NCI-H82 (cell line): ENCODE data around the gene FUT1.

Experiments
- DNase-seq: peaks from one replicate; lab custom pipeline; 2025; lab: John Stamatoyannopoulos, UW

The FUT1 gene

GRCh38 chr19:48741129-48741999, 11.1 kb downstream of the FUT1 start:
- peak; percentile 51 for DNase-seq

DNA sequence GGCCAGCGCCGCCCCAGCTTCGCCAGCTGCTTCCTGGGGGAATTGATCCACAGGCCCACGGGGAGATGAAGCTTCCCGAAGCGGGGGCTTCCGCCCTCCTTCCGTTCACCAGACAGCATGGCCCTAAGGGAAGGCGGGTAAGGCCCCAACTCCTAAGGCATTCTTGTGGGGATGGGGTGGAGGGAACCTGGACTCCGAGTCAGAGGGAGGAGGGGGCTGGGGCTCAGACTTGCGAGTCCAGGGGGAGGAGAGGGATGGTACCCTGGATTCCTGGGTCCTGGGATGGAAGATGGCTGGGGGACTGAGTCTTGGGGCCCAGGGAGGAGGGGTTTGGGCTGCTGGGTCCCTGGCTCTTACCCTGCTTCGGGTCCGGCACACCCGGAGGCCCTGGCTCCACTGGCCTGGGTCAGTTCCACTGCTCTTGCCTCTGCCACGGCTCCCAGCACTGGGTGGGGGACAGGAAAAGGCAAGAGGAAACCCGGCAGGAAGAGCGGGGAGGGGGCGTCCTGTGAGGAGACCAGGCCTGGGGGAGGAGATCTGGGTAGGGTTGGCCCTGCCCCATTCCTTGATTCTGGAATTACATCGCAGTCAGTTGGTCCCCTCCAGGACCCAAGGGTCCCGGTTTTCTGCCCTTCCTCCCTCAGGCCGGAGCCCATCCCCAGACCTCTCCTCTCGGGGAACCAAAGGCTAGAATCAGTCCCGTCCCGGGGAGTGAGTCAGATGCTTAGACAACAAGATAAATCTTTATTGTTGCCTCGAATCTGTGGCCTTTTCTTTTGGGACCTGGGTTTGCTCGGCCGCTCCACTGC, 12.1 kb downstream of the FUT1 start, which contains the start of gene RASIP1:
TSS of gene RASIP1 (minus strand) at position 447 of the 809 bp plus-strand sequence. CDS start at position 119, 328 bp downstream.
- no peak for DNase-seq

DNA sequence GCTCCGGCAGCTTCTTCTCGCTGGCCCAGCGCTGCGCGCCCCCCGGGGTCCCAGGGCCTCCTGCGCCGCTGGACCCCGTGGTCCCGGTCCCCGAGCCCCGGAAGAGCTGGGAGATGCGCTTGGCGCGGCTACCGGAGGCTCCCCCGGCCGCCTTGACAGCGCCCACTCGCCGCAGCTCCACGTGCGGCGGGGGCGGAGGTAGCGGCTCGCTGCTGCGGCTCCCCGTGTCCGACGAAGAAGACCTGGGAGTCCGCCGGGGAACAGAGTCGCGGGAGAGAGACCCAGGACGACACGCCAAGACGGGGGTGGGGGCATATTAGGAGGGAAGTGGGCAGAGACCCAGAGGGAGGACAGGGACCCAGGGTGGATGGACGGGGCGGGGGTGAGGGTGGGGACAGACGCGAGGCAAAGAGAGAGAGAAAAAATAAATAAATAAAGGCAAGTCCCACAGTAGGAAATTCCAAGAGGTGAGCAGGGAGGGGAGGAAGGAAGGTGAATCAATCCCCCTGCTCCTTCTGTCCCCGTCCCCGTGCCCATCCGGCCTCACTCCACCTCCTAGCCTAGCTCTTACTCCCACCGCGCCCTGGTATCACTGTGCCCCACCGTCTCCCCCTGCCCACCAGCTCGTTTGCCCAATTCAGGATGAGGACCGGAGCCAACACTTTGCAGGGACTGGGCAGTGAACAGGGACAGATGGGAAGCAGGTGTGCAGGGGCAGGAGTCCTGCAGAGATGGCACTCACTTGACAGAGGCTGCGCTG, 12.9 kb downstream of the FUT1 start:
- peak; percentile 49 for DNase-seq

- peak; percentile 98 for DNase-seq
Observed at GRCh38 chr19:48738557-48739403, 13.7 kb downstream of the FUT1 start.

GRCh38 chr19:48737360-48737998, 15.0 kb downstream of the FUT1 start:
- DNase-seq: peak; percentile 69

DNA sequence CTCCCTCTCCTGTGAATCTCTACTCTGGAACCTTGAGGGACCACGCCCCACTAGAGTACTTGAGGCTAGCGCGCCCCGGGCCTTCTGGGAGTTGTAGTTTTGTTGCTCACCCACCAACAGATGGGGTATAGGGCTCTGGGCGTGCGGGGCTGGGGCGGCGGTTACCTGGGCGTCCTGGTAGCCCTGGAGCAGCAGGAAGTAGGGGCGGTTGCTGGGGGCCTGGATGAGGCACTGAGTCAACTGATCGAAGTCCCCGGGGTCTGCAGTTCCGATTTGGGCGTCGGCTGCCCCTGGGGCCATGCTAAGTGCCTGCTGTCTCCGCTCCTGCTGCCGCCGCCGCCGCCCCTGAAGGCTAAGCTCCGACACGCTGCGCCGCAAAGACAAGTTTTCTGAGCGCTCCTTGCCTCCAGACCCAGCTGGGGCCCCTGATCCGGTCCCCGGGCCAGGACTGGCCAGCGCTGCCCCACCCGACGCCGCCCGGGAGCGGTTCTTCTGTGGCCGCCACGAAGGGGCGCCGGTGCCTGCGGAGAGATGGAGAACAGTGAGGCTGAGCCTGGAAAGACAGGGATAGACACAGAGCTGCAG, 17.3 kb downstream of the FUT1 start:
- peak; percentile 95 for DNase-seq

DNA sequence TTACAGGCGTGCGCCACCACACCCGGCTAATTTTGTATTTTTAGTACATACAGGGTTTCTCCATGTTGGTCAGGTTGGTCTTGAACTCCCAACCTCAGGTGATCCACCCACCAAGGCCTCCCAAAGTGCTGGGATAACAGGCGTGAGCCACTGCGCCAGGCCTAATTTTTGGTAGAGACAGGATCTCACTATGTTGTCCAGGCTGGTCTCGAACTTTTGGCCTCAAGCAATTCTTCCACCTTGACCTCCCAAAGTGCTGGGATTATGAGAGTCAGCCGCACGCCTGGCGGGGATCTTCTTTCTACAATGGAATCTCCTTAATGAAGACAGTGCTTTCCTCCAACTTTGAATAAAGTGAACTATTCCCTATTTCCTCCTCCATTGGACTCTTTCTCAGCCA, 17.8 kb downstream of the FUT1 start:
- no peak for DNase-seq

DNA sequence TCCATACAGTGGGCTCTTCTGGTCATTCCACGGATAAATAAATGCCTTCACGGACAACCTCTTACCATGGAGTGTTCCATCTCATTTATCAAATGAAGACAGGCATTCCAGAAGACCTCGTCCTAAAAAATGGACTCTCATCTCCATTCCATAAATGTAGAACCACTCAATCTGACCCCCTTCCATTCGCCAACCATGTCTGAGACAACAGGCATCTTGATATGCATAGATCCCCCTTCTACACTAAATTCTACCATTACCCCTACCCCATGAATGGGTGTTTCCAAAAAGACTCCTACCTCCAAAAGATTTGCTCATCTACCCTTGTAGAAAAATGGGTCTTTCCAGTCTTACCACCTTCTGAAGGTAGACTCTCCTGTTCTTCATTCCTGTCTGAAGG, 21.0 kb downstream of the FUT1 start:
- no peak for DNase-seq

DNA sequence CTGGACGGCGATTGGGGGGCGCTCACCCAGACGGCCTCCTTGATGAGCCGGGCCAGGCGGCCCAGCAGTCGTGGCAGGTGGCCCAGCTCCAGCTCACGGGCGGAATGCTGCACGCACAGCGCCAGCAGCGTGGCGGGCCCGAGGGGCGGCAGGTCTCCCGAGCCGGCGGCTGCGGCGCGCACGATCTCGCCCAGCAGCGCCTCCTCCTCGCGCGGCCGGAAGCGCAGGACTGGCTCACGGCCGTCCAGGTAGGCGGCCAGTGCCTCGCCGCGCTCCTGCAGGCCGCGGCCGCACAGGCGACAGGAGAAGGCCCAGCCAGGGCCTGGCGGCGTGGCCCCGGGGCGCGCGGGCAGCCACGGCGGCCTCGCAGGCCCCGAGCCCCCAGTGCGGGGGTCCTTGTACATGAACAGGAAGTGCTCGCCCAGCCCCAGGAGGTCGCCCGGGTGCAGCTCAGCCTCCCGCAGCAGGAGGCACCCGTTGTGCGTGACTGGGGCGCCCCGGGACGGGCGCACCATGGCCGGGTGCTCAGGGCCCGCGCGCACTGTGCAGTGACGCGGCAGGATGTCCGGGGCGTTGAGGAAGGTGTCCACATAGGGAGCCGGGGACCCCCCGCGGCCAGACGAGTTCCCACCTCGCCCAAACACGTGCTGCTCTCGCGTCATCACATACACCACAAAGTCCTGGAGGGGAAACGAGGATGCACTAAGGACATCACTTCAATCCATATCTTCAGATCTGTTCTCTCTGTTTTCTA, 23.4 kb downstream of the FUT1 start:
- DNase-seq: no peak

DNA sequence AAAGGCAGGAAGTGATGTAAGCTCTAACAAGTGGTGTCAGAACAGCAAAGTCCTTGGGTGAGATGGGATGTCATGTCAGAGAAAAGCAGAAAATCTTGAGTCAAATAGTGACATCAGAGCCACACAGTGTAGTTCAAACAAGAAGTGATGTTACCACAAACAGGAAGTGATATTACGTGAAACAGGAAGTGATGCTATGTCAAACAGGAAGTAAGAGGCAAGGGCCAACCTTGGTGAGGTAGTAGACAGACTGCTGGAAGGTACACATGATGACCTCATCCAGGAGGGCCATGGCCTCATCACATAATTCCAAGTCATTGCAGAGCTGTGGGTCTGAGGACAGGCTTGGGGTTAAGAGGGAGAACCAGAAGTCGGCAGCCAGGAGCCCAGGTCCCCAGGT, 25.9 kb downstream of the FUT1 start:
- no peak for DNase-seq

- DNase-seq: peak; percentile 86
Observed at GRCh38 chr19:48724796-48725753, 27.4 kb downstream of the FUT1 start.

- DNase-seq: no peak
Observed at GRCh38 chr19:48722196-48722708, 30.2 kb downstream of the FUT1 start.

DNA sequence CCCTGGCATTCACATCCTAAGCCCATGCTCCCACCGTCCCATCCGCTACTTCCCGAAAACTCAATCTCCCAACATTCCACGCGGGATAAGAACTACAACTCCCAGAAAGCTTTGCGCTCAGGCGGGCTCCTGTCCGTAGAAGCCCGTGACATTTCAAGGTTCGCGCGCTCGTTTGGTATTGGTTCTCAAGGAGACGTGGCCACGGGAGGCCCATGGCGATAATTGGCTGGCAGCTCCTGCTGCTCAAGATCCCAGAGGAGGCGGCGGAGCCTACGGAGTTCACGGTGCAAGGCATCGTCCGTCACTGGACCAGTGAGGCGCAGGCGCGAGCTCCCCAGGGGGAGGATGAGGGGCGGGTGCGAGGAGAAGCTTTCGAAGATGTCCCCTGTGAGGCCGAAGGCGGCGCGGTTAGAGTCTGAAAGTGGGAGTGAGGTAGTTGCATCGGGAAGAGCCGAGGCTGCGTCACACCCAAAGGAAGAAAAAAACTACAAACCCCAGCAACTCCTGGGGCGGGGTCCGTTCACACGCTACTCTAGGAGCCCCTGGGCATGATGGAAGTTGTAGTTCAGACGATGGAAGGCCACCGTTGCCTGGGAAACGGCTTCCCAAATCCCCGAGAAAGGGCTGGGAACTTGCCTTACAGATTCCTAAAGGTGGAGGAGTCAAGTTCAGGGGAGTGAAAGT, 31.7 kb downstream of the FUT1 start:
- DNase-seq: peak; percentile 100

- DNase-seq: no peak
Observed at GRCh38 chr19:48720251-48720612, 32.2 kb downstream of the FUT1 start.

DNA sequence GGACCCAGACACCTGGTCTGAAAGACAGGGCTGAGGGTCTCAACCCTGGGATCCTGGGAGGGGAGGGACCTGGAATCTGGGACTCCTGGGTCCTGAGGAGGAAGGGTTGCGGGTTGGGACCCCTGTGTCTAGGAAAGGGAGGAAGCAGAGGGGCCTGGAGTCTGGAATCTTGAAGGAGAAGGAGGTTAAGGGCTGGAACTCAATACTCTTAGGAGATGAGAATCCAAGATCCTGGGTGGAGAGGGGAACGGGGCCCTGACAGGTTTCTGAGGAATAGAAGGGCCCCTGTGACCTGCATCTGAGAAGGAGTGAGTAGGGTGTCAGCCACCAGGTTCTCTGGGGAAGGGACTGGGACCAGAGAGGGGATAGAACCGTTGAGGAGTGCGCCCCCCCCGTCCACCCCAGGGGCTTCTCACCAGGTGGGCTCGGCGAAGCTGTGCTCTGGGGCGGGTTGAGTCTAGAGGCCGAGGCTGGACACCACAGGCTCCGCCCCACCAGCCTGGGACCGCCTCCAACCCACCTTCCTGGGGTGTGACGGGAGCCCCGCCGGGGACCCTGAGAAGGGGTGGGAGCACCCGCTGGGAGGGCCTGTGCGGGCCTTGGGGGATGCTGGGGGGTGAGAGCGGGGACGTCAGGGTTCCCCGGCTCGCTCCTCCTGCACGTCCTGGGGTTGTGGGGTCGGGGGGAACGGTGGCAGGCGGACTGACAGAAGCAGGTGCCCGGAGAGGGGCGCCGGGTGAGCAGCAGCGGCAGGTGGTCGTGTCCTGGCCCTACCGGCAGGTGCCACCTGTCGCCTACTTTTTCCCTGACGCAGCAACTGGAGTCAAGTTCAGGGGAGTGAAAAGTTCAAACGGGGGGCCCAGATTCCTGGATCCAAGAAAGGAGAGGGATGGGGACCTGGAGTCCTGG, 32.9 kb downstream of the FUT1 start, which contains the start of gene MAMSTR:
TSS of gene MAMSTR (minus strand) at position 463 of the 909 bp plus-strand sequence. CDS start 694 bp downstream, outside the sequence.
- DNase-seq: no peak

GRCh38 chr19:48718711-48719231, 33.7 kb downstream of the FUT1 start:
- DNase-seq: no peak
